Measurements from ENCODE around the gene DPP8.

The DPP8 gene

GRCh38 chr15:65516997-65517865 lies at the start of gene DPP8:
TSS of gene DPP8 (minus strand) at chr15:65517689. CDS start at chr15:65512553, 5,136 bp downstream.
- peak within 1 kb of the TSS; percentile 97 for H3K4me3 ChIP-seq (ENCODE audit: low read depth, low read length)
- peak; percentile 99 for TF ChIP-seq CTCF (IDR thresholded peaks at IDR 0.05; ENCODE audit: insufficient read depth, low read length, missing control alignments)
- ChIA-PET POLR2A (interaction anchor here (0.5 to 0.9 kb wide), 4 partner anchors 8 to 279 kb away, joined by 3 to 4 read pairs (median 3); no protein-coding TSS in a partner anchor), CTCF (interaction anchor here (0.7 to 2.5 kb wide), 9 partner anchors 9 to 116 kb away, joined by 3 to 10 read pairs (median 4); partner anchors contain the start of gene HACD3)
- peak; percentile 44 for DNase-seq (ENCODE audit: low read depth, low spot score)

DNA sequence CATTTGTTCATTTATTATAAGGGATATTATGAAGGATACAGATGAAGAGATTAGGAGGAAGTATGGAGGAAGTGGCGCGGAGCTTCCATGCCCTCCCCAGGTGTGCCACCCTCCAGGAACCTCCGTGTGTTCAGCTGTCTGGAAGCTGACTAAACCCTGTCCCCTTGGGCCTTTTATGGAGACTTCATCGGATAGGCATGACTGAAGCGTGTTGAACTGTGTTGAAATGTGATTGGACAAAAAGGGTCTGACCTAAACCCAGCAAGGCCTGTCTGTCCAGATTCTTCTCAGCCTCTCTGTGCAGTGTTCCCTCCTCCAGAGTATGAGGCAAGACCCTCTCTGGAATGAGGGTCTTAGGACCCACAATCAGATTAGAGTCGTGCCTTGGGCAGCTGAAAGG lies 44.4 kb upstream of the DPP8 start:
- ChIA-PET CTCF (no interaction called here), POLR2A (no interaction called here)
- H3K4me3 ChIP-seq (ENCODE audit: low read depth, low read length), result no peak overlapping the region

GRCh38 chr15:65559941-65560340 lies 42.5 kb upstream of the DPP8 start:
- ChIA-PET POLR2A (no interaction called here), CTCF (interaction anchor here (1.2 kb wide), 1 partner anchor 14 kb away, joined by 4 read pairs; no protein-coding TSS in a partner anchor)

More for the DNA sequence above, 44.4 kb upstream of the DPP8 start:
- no peak for TF ChIP-seq CTCF (IDR thresholded peaks at IDR 0.05; ENCODE audit: insufficient read depth, low read length, missing control alignments)
- DNase-seq (ENCODE audit: low read depth, low spot score), result no peak

GRCh38 chr15:65558997-65559760 lies 41.7 kb upstream of the DPP8 start:
- ChIA-PET CTCF (interaction anchor here (1.2 to 1.4 kb wide), 2 partner anchors 13 to 20 kb away, joined by 4 to 5 read pairs; no protein-coding TSS in a partner anchor), POLR2A (no interaction called here)
- no peak overlapping the region for H3K4me3 ChIP-seq (ENCODE audit: low read depth, low read length)
- no peak for TF ChIP-seq CTCF (IDR thresholded peaks at IDR 0.05; ENCODE audit: insufficient read depth, low read length, missing control alignments)
- DNase-seq (ENCODE audit: low read depth, low spot score), result no peak

More at GRCh38 chr15:65559941-65560340, 42.5 kb upstream of the DPP8 start:
- DNase-seq (ENCODE audit: low read depth, low spot score), result no peak
- TF ChIP-seq CTCF (IDR thresholded peaks at IDR 0.05; ENCODE audit: insufficient read depth, low read length, missing control alignments), result no peak
- H3K4me3 ChIP-seq (ENCODE audit: low read depth, low read length), result no peak overlapping the region

DNA sequence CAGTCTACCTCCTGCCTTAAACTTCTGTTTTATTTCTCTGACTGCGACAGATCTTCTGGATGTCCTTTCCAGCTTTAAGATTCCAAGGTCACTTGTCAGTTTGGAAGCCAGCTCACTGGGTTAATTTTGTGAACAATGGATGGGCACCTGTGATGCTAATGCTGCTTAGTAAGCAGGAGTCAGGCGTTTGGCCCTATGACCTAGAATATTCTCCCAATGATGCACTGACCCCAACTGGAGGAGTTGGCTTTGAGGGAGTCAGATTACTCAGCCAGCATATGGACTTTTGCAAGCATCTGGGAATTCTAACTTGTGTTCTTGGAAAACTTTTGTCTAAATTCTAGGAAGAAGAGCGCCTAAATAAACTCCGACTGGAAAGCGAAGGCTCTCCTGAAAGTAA lies 40.8 kb upstream of the DPP8 start:
- no peak for TF ChIP-seq CTCF (IDR thresholded peaks at IDR 0.05; ENCODE audit: insufficient read depth, low read length, missing control alignments)
- no peak for DNase-seq (ENCODE audit: low read depth, low spot score)
- no peak overlapping the region for H3K4me3 ChIP-seq (ENCODE audit: low read depth, low read length)
- ChIA-PET CTCF (interaction anchor here (0.9 to 1.4 kb wide), 2 partner anchors 19 to 52 kb away, joined by 3 to 5 read pairs; partner anchors contain the start of gene INTS14), POLR2A (no interaction called here)

Measured in AG04449 (cell line).